ENCODE data around the gene PAM.

Gene PAM

GRCh38 chr5:102981957-102982635, 227.0 kb downstream of the PAM start:
- TF ChIP-seq CTCF (IDR thresholded peaks at IDR 0.05; ENCODE audit: low read length) (no peak), EZH2phosphoT487 (IDR thresholded peaks at IDR 0.05; ENCODE audit: low read length) (no peak), EZH2 (optimal IDR thresholded peaks at IDR 0.05; ENCODE audit: low read depth, low read length) (no peak)
- no peaks in the 10 kb centered on the region for H3K9me2 ChIP-seq (replicated peaks; ENCODE audit: insufficient read depth, low read length)
- no peak overlapping the region for H3K4me2 ChIP-seq (ENCODE audit: low read depth, low read length)
- no peaks in the 10 kb centered on the region for H3K9me3 ChIP-seq (replicated peaks; ENCODE audit: insufficient read depth, low read length)
- no peak overlapping the region for H2AFZ ChIP-seq (ENCODE audit: low read length)
- H4K20me1 ChIP-seq (ENCODE audit: insufficient read depth, low read length): no peaks in the 10 kb centered on the region
- H3K9ac ChIP-seq (ENCODE audit: low read length): no peak overlapping the region
- H3K27me3 ChIP-seq (replicated peaks; ENCODE audit: insufficient read depth, low read length): no peaks in the 10 kb centered on the region
- H3K4me1 ChIP-seq (ENCODE audit: low read length): no peaks in the 10 kb centered on the region
- H3K4me3 ChIP-seq (ENCODE audit: low read length): no peak overlapping the region
- no peak for DNase-seq
- no peaks in the 10 kb centered on the region for H3K36me3 ChIP-seq (replicated peaks; ENCODE audit: insufficient read depth, low read length)
- H3F3A ChIP-seq (ENCODE audit: insufficient read depth, low read length): no peaks in the 10 kb centered on the region
- no peak overlapping the region for H3K27ac ChIP-seq (ENCODE audit: low read length)
- H3K79me2 ChIP-seq (ENCODE audit: low read length): no peaks in the 10 kb centered on the region

GRCh38 chr5:102986074-102986473, 231.0 kb downstream of the PAM start:
- H3K4me2 ChIP-seq (ENCODE audit: low read depth, low read length): no peak overlapping the region
- H3K9me2 ChIP-seq (replicated peaks; ENCODE audit: insufficient read depth, low read length): no peaks in the 10 kb centered on the region
- H3F3A ChIP-seq (ENCODE audit: insufficient read depth, low read length): no peaks in the 10 kb centered on the region
- H3K79me2 ChIP-seq (ENCODE audit: low read length): no peaks in the 10 kb centered on the region
- no peak for DNase-seq
- no peak overlapping the region for H2AFZ ChIP-seq (ENCODE audit: low read length)
- H3K36me3 ChIP-seq (replicated peaks; ENCODE audit: insufficient read depth, low read length): no peaks in the 10 kb centered on the region
- H3K4me1 ChIP-seq (ENCODE audit: low read length): no peaks in the 10 kb centered on the region
- H3K4me3 ChIP-seq (ENCODE audit: low read length): no peak overlapping the region
- H3K9ac ChIP-seq (ENCODE audit: low read length): no peak overlapping the region
- no peak for TF ChIP-seq EZH2phosphoT487 (IDR thresholded peaks at IDR 0.05; ENCODE audit: low read length)
- TF ChIP-seq EZH2 (optimal IDR thresholded peaks at IDR 0.05; ENCODE audit: low read depth, low read length): no peak
- no peak for TF ChIP-seq CTCF (IDR thresholded peaks at IDR 0.05; ENCODE audit: low read length)
- H3K27me3 ChIP-seq (replicated peaks; ENCODE audit: insufficient read depth, low read length): no peaks in the 10 kb centered on the region
- H3K27ac ChIP-seq (ENCODE audit: low read length): no peak overlapping the region
- H4K20me1 ChIP-seq (ENCODE audit: insufficient read depth, low read length): no peaks in the 10 kb centered on the region
- no peaks in the 10 kb centered on the region for H3K9me3 ChIP-seq (replicated peaks; ENCODE audit: insufficient read depth, low read length)

- no peaks in the 10 kb centered on the region for H3K9me2 ChIP-seq (replicated peaks; ENCODE audit: insufficient read depth, low read length)
- no peak overlapping the region for H3K9ac ChIP-seq (ENCODE audit: low read length)
- TF ChIP-seq CTCF (IDR thresholded peaks at IDR 0.05; ENCODE audit: low read length) (no peak), EZH2 (optimal IDR thresholded peaks at IDR 0.05; ENCODE audit: low read depth, low read length) (no peak), EZH2phosphoT487 (IDR thresholded peaks at IDR 0.05; ENCODE audit: low read length) (no peak)
- no peak overlapping the region for H3K4me3 ChIP-seq (ENCODE audit: low read length)
- H3K4me2 ChIP-seq (ENCODE audit: low read depth, low read length): no peak overlapping the region
- no peaks in the 10 kb centered on the region for H3K27me3 ChIP-seq (replicated peaks; ENCODE audit: insufficient read depth, low read length)
- no peak overlapping the region for H3K27ac ChIP-seq (ENCODE audit: low read length)
- no peaks in the 10 kb centered on the region for H3K9me3 ChIP-seq (replicated peaks; ENCODE audit: insufficient read depth, low read length)
- no peaks in the 10 kb centered on the region for H3K36me3 ChIP-seq (replicated peaks; ENCODE audit: insufficient read depth, low read length)
- H3F3A ChIP-seq (ENCODE audit: insufficient read depth, low read length): no peaks in the 10 kb centered on the region
- DNase-seq: no peak
- H3K4me1 ChIP-seq (ENCODE audit: low read length): no peaks in the 10 kb centered on the region
- H4K20me1 ChIP-seq (ENCODE audit: insufficient read depth, low read length): no peaks in the 10 kb centered on the region
- no peaks in the 10 kb centered on the region for H3K79me2 ChIP-seq (ENCODE audit: low read length)
- H2AFZ ChIP-seq (ENCODE audit: low read length): no peak overlapping the region
Observed at GRCh38 chr5:102988459-102988858, 233.4 kb downstream of the PAM start.

All from MM.1S (cell line).